ENCODE results near the gene RSPRY1.

RSPRY1 gene

GRCh38 chr16:57257455-57258070, 71.4 kb downstream of the RSPRY1 start:
- no peak for TF ChIP-seq CREB1 (IDR thresholded peaks at IDR 0.05; ENCODE audit: low read depth)
- TF ChIP-seq MAX (IDR thresholded peaks at IDR 0.05), result no peak
- no peak for TF ChIP-seq EGR1 (IDR thresholded peaks at IDR 0.05)
- TF ChIP-seq EP300 (IDR thresholded peaks at IDR 0.05; ENCODE audit: borderline replicate concordance), result no peak
- TF ChIP-seq TAF1 (IDR thresholded peaks at IDR 0.05; ENCODE audit: low read depth), result no peak
- TF ChIP-seq USF1 (IDR thresholded peaks at IDR 0.05), result no peak
- TF ChIP-seq CEBPB (IDR thresholded peaks at IDR 0.05), result no peak
- no peak for TF ChIP-seq TCF12 (IDR thresholded peaks at IDR 0.05; ENCODE audit: low read depth)
- no peak for TF ChIP-seq FOXM1 (IDR thresholded peaks at IDR 0.05; ENCODE audit: borderline replicate concordance, low read depth)
- TF ChIP-seq RAD21 (IDR thresholded peaks at IDR 0.05; ENCODE audit: low read depth), result no peak
- TF ChIP-seq REST (IDR thresholded peaks at IDR 0.05; ENCODE audit: low read depth), result no peak

- TF ChIP-seq USF1 (IDR thresholded peaks at IDR 0.05), result no peak
- TF ChIP-seq TAF1 (IDR thresholded peaks at IDR 0.05; ENCODE audit: low read depth), result no peak
Measured at GRCh38 chr16:57258226-57258909, 72.2 kb downstream of the RSPRY1 start.

GRCh38 chr16:57258910-57259475, 72.9 kb downstream of the RSPRY1 start:
- TF ChIP-seq TAF1 (IDR thresholded peaks at IDR 0.05; ENCODE audit: low read depth) (no peak), CEBPB (IDR thresholded peaks at IDR 0.05) (no peak), ZBTB7A (IDR thresholded peaks at IDR 0.05; ENCODE audit: low read depth) (no peak), YY1 (IDR thresholded peaks at IDR 0.05; ENCODE audit: low read depth) (no peak), REST (IDR thresholded peaks at IDR 0.05; ENCODE audit: low read depth) (no peak), EGR1 (IDR thresholded peaks at IDR 0.05) (no peak), EP300 (IDR thresholded peaks at IDR 0.05; ENCODE audit: borderline replicate concordance) (no peak), TCF12 (IDR thresholded peaks at IDR 0.05; ENCODE audit: low read depth) (no peak), USF1 (IDR thresholded peaks at IDR 0.05) (no peak), MAX (IDR thresholded peaks at IDR 0.05) (no peak), CREB1 (IDR thresholded peaks at IDR 0.05; ENCODE audit: low read depth) (no peak)

GRCh38 chr16:57260294-57260929, 74.3 kb downstream of the RSPRY1 start:
- TF ChIP-seq CREB1 (IDR thresholded peaks at IDR 0.05; ENCODE audit: low read depth) (no peak), TEAD4 (IDR thresholded peaks at IDR 0.05) (no peak; the same call in 1 of the 2 replicates), ZBTB7A (IDR thresholded peaks at IDR 0.05; ENCODE audit: low read depth) (0 out of 2 replicates have a peak, but pooled peaks have one; percentile 52), MAX (IDR thresholded peaks at IDR 0.05) (0 out of 2 replicates have a peak, but pooled peaks have one; percentile 28), YY1 (IDR thresholded peaks at IDR 0.05; ENCODE audit: low read depth) (no peak), TCF12 (IDR thresholded peaks at IDR 0.05; ENCODE audit: low read depth) (no peak)

GRCh38 chr16:57261806-57262205, 75.7 kb downstream of the RSPRY1 start:
- no peak for TF ChIP-seq USF1 (IDR thresholded peaks at IDR 0.05)
- no peak for TF ChIP-seq EGR1 (IDR thresholded peaks at IDR 0.05)
- no peak for TF ChIP-seq YY1 (IDR thresholded peaks at IDR 0.05; ENCODE audit: low read depth)
- no peak for TF ChIP-seq CREB1 (IDR thresholded peaks at IDR 0.05; ENCODE audit: low read depth)
- TF ChIP-seq FOXM1 (IDR thresholded peaks at IDR 0.05; ENCODE audit: borderline replicate concordance, low read depth), result no peak
- no peak for TF ChIP-seq NFIC (IDR thresholded peaks at IDR 0.05)
- TF ChIP-seq TEAD4 (IDR thresholded peaks at IDR 0.05), result no peak
- TF ChIP-seq TAF1 (IDR thresholded peaks at IDR 0.05; ENCODE audit: low read depth), result no peak
- TF ChIP-seq MAX (IDR thresholded peaks at IDR 0.05), result no peak
- no peak for TF ChIP-seq CEBPB (IDR thresholded peaks at IDR 0.05)
- TF ChIP-seq EP300 (IDR thresholded peaks at IDR 0.05; ENCODE audit: borderline replicate concordance), result no peak
- no peak for TF ChIP-seq REST (IDR thresholded peaks at IDR 0.05; ENCODE audit: low read depth)
- no peak for TF ChIP-seq RAD21 (IDR thresholded peaks at IDR 0.05; ENCODE audit: low read depth)
- TF ChIP-seq ZBTB7A (IDR thresholded peaks at IDR 0.05; ENCODE audit: low read depth), result no peak
- TF ChIP-seq TCF12 (IDR thresholded peaks at IDR 0.05; ENCODE audit: low read depth), result no peak
